HPDE6-E6E7 (cell line): Measurements from ENCODE around the gene TOR1A.
A peak's percentile ranks its signal among the peaks of the same experiment; 100 is the strongest.
"Not testable (repeated sequence)": the region's sequence is repeated elsewhere in the genome, so short reads cannot be mapped to it uniquely, and the experiment has no call there.

ENCODE experiments used
- DNase-seq: peaks from one replicate; pipeline ENCODE4 v3.0.0; 2011; ENCODE audit warnings: missing footprints; ENCODE audit errors: extremely low spot score

Gene TOR1A

GRCh38 chr9:129781131-129781530, 42.8 kb downstream of the TOR1A start:
- no peak for DNase-seq

- no peak for DNase-seq
These were observed 44.3 kb downstream of the TOR1A start for GRCh38 chr9:129779560-129780190.

- no peak for DNase-seq
These were observed 45.5 kb downstream of the TOR1A start for GRCh38 chr9:129778469-129778868.

- DNase-seq: no peak
These were observed 46.2 kb downstream of the TOR1A start for GRCh38 chr9:129777769-129778130.

- DNase-seq: peak; percentile 97
These were observed 46.8 kb downstream of the TOR1A start for GRCh38 chr9:129776938-129777768.

- DNase-seq: no peak
These were observed 47.4 kb downstream of the TOR1A start for GRCh38 chr9:129776566-129776937.

GRCh38 chr9:129776096-129776495, 47.8 kb downstream of the TOR1A start:
- DNase-seq: not testable (repeated sequence)

GRCh38 chr9:129775448-129775798, 48.5 kb downstream of the TOR1A start:
- DNase-seq: no peak

GRCh38 chr9:129774791-129775447, 49.0 kb downstream of the TOR1A start:
- DNase-seq: no peak

GRCh38 chr9:129773262-129774048, 50.5 kb downstream of the TOR1A start:
- DNase-seq: peak; percentile 90

GRCh38 chr9:129770741-129771140, 53.2 kb downstream of the TOR1A start:
- DNase-seq: no peak

- DNase-seq: no peak
These were observed 54.3 kb downstream of the TOR1A start for GRCh38 chr9:129769669-129770068.

- DNase-seq: no peak
These were observed 55.5 kb downstream of the TOR1A start for GRCh38 chr9:129768486-129768885.

GRCh38 chr9:129765764-129766317, 58.1 kb downstream of the TOR1A start:
- DNase-seq: no peak

GRCh38 chr9:129762985-129763926, 60.7 kb downstream of the TOR1A start:
- no peak for DNase-seq
